Measurements from ENCODE around the gene TVP23C. TPM values are rescaled to one million over a fixed set of nuclear protein-coding genes. Genes with fewer than 3 reads are reported as not detected.
"Not testable (repeated sequence)": the region's sequence is repeated elsewhere in the genome, so short reads cannot be mapped to it uniquely, and the experiment has no call there.

Gene TVP23C
- total RNA-seq: 10 to 100 TPM; 21.0 to 24.3 TPM

GRCh38 chr17:15563375-15563857, at the start of gene TVP23C:
Gene TVP23C (minus strand): TSS chr17:15563483. CDS start chr17:15563448, 35 bp downstream.
- peak within 1 kb of the TSS; percentile 96 for H3K27ac Mint-ChIP-seq
- peak; percentile 78 for DNase-seq
- POLR2A ChIA-PET, H3K4me1 Mint-ChIP-seq, H3K36me3 Mint-ChIP-seq, H3K9me3 Mint-ChIP-seq, H3K27me3 Mint-ChIP-seq: not testable (repeated sequence)
- H3K4me3 Mint-ChIP-seq: peak within 1 kb of the TSS; percentile 95
- ATAC-seq (ENCODE audit: low read depth): peak; percentile 94

DNA sequence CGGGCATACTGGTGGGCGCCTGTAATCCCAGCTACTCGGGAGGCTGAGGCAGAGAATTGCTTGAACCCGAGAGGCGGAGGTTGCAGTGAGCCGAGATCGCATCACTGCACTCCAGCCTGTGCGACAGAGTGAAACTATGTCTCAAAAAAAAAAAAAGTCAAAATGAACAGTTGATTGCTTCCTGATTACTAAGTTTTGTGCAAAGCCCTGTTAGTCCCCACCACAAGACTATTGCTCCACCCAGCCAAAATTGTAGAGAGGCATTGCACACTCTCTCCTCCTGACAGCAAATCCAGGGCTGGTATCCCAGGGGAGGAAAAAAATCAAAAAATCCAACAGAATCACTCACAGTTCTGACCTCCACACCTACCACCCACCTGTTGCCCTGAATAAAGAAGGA, 29.7 kb upstream of the TVP23C start:
- H3K9me3 Mint-ChIP-seq; DNase-seq; H3K36me3 Mint-ChIP-seq; H3K4me3 Mint-ChIP-seq; ATAC-seq (ENCODE audit: low read depth); H3K27ac Mint-ChIP-seq; H3K27me3 Mint-ChIP-seq; POLR2A ChIA-PET: not testable (repeated sequence)
- H3K4me1 Mint-ChIP-seq: peaks cover 28% of the 10 kb centered on the region

DNA sequence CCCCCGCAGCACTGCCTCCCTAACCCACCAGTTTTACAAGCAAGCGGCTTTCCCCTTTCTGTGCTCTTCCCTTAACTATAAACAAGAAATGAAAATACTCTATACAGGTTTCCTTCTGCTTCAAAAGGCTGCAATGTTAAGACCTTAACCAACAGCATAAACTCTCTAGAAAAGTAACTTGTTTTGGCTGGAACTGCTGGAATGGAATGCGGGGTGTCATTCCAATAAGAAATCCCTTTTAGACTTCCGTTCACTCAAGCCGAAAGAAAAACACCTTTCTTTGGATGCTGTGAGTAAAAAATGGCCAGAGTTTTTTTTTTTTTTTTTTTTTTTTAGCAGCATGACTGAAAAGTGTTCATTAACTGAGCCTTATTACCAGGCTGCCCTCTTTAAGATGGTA, 28.7 kb upstream of the TVP23C start:
- H3K9me3 Mint-ChIP-seq; H3K36me3 Mint-ChIP-seq; DNase-seq; H3K27me3 Mint-ChIP-seq; POLR2A ChIA-PET; ATAC-seq (ENCODE audit: low read depth): not testable (repeated sequence)
- Mint-ChIP-seq H3K4me1 (peaks cover 30% of the 10 kb centered on the region), H3K4me3 (peak overlapping the region; percentile 9), H3K27ac (peak overlapping the region; percentile 61)

DNA sequence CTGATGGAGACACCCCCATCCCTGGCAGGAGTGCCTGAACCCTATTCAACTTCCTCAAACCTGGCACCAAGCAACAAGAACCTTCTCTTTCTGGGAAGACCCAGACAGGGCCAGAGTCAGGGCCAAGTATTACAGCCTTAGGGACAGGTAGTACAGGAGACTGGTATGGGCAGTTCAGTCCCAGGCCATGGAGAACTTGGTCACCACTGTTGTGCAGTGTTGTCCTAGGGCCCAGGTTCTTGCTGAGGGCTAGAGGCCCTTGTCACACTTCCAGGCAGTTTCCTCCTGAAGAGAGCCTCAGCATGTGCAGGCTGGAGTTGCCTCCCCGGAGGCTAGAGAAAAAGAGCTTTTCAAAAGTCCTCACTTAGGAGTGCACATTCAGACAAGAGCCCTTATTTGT, 27.6 kb upstream of the TVP23C start:
- H3K36me3 Mint-ChIP-seq; ATAC-seq (ENCODE audit: low read depth); DNase-seq; H3K27me3 Mint-ChIP-seq; H3K9me3 Mint-ChIP-seq; POLR2A ChIA-PET: not testable (repeated sequence)
- Mint-ChIP-seq H3K4me1 (peaks cover 32% of the 10 kb centered on the region), H3K27ac (peak overlapping the region; percentile 93), H3K4me3 (peak overlapping the region; percentile 71)

- ATAC-seq (ENCODE audit: low read depth) (peak; percentile 86), DNase-seq (peak; percentile 53)
- H3K27me3 Mint-ChIP-seq, POLR2A ChIA-PET, H3K36me3 Mint-ChIP-seq, H3K9me3 Mint-ChIP-seq: not testable (repeated sequence)
- Mint-ChIP-seq H3K27ac (peak overlapping the region; percentile 93), H3K4me3 (peak overlapping the region; percentile 79), H3K4me1 (peaks cover 32% of the 10 kb centered on the region)
These were observed 26.6 kb upstream of the TVP23C start for GRCh38 chr17:15589544-15590536.

GRCh38 chr17:15588017-15588416, 24.7 kb upstream of the TVP23C start:
- H3K9me3 Mint-ChIP-seq; H3K27me3 Mint-ChIP-seq; ATAC-seq (ENCODE audit: low read depth); DNase-seq; H3K4me3 Mint-ChIP-seq; H3K36me3 Mint-ChIP-seq; H3K27ac Mint-ChIP-seq; POLR2A ChIA-PET: not testable (repeated sequence)
- peaks cover 30% of the 10 kb centered on the region for H3K4me1 Mint-ChIP-seq

GRCh38 chr17:15583313-15583712, 20.0 kb upstream of the TVP23C start:
- POLR2A ChIA-PET; H3K4me3 Mint-ChIP-seq; ATAC-seq (ENCODE audit: low read depth); DNase-seq; H3K27ac Mint-ChIP-seq; H3K9me3 Mint-ChIP-seq; H3K4me1 Mint-ChIP-seq; H3K36me3 Mint-ChIP-seq: not testable (repeated sequence)
- H3K27me3 Mint-ChIP-seq: peaks cover 21% of the 10 kb centered on the region

DNA sequence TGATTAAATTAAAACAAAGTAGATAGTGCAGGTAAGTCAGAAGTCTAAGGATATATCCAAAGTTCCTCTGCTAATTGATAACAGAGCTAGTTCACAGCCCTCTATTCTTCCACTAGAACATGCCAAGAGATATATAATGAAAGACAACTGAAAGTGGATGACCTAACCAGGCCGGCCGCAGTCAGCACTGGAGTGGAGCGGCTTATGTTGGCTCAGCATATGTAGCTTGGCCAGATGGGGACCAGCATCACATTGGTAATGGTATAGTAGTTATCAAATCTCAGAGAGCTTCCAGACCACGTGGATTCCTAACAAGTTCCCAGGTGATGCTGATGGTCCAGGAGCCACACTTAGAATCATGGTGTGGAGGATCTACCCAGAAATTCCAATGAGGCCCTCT, 18.2 kb upstream of the TVP23C start:
- ATAC-seq (ENCODE audit: low read depth); H3K27ac Mint-ChIP-seq; H3K4me1 Mint-ChIP-seq; H3K36me3 Mint-ChIP-seq; DNase-seq; H3K4me3 Mint-ChIP-seq; POLR2A ChIA-PET; H3K9me3 Mint-ChIP-seq: not testable (repeated sequence)
- H3K27me3 Mint-ChIP-seq: peaks cover 24% of the 10 kb centered on the region

- POLR2A ChIA-PET; H3K4me3 Mint-ChIP-seq; H3K9me3 Mint-ChIP-seq; H3K36me3 Mint-ChIP-seq; DNase-seq; H3K27ac Mint-ChIP-seq; ATAC-seq (ENCODE audit: low read depth); H3K4me1 Mint-ChIP-seq: not testable (repeated sequence)
- H3K27me3 Mint-ChIP-seq: peaks cover 33% of the 10 kb centered on the region
These were observed 13.6 kb upstream of the TVP23C start for GRCh38 chr17:15576848-15577247.

DNA sequence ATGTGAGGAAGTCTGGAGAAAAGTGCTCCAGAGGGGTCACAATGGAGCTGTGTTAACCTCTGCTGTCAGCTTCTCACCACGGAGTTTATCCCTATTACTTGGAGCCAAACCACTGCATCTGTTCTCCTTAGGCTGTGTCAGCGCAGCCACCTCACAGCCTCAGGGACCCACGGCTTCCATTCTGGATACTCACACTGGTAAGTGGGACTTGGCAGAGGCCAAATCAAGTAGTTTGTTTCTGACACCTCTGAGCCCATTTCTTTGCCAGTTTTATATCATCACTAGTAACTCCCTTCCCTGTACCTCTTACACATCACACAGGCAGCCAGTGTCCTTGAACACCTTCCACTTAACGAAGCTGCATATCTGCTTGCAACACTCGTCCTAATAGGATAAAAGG, 11.4 kb upstream of the TVP23C start:
- H3K4me1 Mint-ChIP-seq; DNase-seq; ATAC-seq (ENCODE audit: low read depth); H3K4me3 Mint-ChIP-seq; H3K9me3 Mint-ChIP-seq; H3K27ac Mint-ChIP-seq; H3K36me3 Mint-ChIP-seq; POLR2A ChIA-PET: not testable (repeated sequence)
- H3K27me3 Mint-ChIP-seq: peaks cover 33% of the 10 kb centered on the region

- H3K4me1 Mint-ChIP-seq; H3K4me3 Mint-ChIP-seq; DNase-seq; POLR2A ChIA-PET; ATAC-seq (ENCODE audit: low read depth); H3K36me3 Mint-ChIP-seq; H3K9me3 Mint-ChIP-seq; H3K27ac Mint-ChIP-seq: not testable (repeated sequence)
- peaks cover 31% of the 10 kb centered on the region for H3K27me3 Mint-ChIP-seq
These were observed 10.6 kb upstream of the TVP23C start for GRCh38 chr17:15573870-15574269.

- H3K9me3 Mint-ChIP-seq, H3K27me3 Mint-ChIP-seq, H3K4me1 Mint-ChIP-seq, H3K36me3 Mint-ChIP-seq, DNase-seq, POLR2A ChIA-PET: not testable (repeated sequence)
- peak; percentile 60 for ATAC-seq (ENCODE audit: low read depth)
- Mint-ChIP-seq H3K27ac (peak overlapping the region; percentile 96), H3K4me3 (peak overlapping the region; percentile 95)
These were observed 489 bp downstream of the TVP23C start for GRCh38 chr17:15562613-15563374.

DNA sequence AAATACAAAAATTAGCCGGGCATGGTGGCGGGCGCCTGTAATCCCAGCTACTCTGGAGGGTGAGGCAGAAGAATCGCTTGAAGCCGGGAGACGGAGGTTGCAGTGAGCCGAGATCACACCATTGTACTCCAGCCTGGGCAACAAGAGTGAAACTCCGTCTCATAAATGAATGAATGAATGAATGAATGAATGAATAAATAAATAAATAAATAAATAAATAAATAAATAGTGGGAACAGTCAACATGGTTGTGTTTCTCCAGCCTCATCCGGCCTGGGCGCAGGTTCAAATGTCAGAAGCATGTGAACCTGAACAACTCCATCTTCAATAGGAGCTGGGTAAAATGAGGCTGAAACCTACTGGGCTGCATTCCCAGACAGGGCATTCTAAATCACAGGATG, 1.8 kb downstream of the TVP23C start:
- POLR2A ChIA-PET; H3K4me1 Mint-ChIP-seq; H3K27ac Mint-ChIP-seq; H3K27me3 Mint-ChIP-seq; H3K4me3 Mint-ChIP-seq; H3K36me3 Mint-ChIP-seq; ATAC-seq (ENCODE audit: low read depth); H3K9me3 Mint-ChIP-seq; DNase-seq: not testable (repeated sequence)

All from activated naive CD8-positive, alpha-beta T cell treated with anti-CD3 and anti-CD28 coated beads, Interleukin-2, amount 10 ng/mL, durations not matched to agents 7 days and 5 days (primary cell).